Measurements from ENCODE around the gene CACNA2D3.

DNA sequence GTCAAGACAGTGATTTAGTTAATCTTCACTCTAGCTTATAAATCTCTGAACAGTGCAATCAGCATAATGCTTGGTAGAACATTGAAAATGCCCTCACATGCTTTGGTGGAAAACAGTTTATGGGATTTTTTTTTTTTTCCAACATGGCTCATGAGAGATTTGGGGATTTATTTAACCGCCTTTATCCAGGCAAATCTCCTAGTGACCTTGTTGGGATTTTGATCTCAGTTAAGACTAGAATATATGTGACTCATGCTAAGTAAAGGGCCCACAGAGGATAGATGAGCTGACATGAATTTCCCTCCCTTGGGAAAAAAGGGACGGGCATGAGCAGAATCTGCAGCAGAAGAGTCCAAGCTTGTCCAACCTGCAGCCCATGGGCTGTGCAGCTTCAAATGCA is 786.8 kb downstream of the CACNA2D3 start:
- TF ChIP-seq EZH2 (IDR thresholded peaks at IDR 0.05; ENCODE audit: insufficient read depth, poor library complexity, severe bottlenecking) (no peak), EZH2phosphoT487 (IDR thresholded peaks at IDR 0.05; ENCODE audit: insufficient read depth, low read depth) (no peak)
